Urothelium cell line (cell line): ENCODE results near the gene DEDD2.

Experiments
- DNase-seq: peaks from one replicate; pipeline ENCODE4 v3.0.0; 2011; ENCODE audit warnings: low spot score, mixed read lengths
- FAIRE-seq: peaks from 2 replicates; lab custom pipeline; 2011; peaks lifted over from hg19 to GRCh38; lab: Jason Lieb, UNC

DEDD2 gene

GRCh38 chr19:42149447-42150202 lies 67.9 kb downstream of the DEDD2 start:
- FAIRE-seq (no peak), DNase-seq (no peak)
